Upper lobe of left lung (tissue), 6 donors: ENCODE measurements around the gene WDR45B. TPM values are rescaled to one million over a fixed set of nuclear protein-coding genes. Genes with fewer than 3 reads are reported as not detected.
A peak's percentile ranks its signal among the peaks of the same experiment; 100 is the strongest.

Experiments used
- ATAC-seq, 2 donors: fragments of 200-7000 bp; cut with Tn5 transposase; one replicate each; pipeline ENCODE4 v1.9.1; 2022; ENCODE audit warnings: mild to moderate bottlenecking in 2 of 2, moderate library complexity in 2 of 2; ENCODE audit not compliant: low FRiP score in 2 of 2
- DNase-seq, 2 donors: peaks; one replicate each; pipeline ENCODE4 v3.0.0-alpha.2; 2019 to 2020
- H3K27ac ChIP-seq, 4 donors: fragments of 200-600 bp; sonication (generic); one replicate each; pipeline ENCODE4 v1.5.1; 2016 to 2019
- H3K27me3 ChIP-seq, 4 donors: fragments of 200-600 bp; sonication (generic); one replicate each; pipeline ENCODE4 v1.5.1; 2017 to 2019
- H3K36me3 ChIP-seq, 4 donors: fragments of 200-600 bp; sonication (generic); one replicate each; pipeline ENCODE4 v1.5.1; 2016 to 2019
- H3K4me1 ChIP-seq, 4 donors: fragments of 200-600 bp; sonication (generic); one replicate each; pipeline ENCODE4 v1.5.1; 2018 to 2019
- H3K4me3 ChIP-seq, 4 donors: fragments of 200-600 bp; sonication (generic); one replicate each; pipeline ENCODE4 v1.5.1; 2017 to 2019; ENCODE audit warnings: mild to moderate bottlenecking in 2 of 4, moderate library complexity in 1 of 4
- H3K9me3 ChIP-seq, 4 donors: fragments of 200-600 bp; sonication (generic); one replicate each; pipeline ENCODE4 v1.5.1; 2018 to 2019
- EP300 ChIP-seq, 4 donors: sonication (generic); formaldehyde crosslinking; IDR thresholded peaks; one replicate each; pipeline ENCODE4 v1.5.1; 2017; ENCODE audit warnings: antibody characterized with exemption in 4 of 4, control low read depth in 2 of 4
- POLR2A ChIP-seq, 4 donors: fragments of 450-650 bp; IDR thresholded peaks; one replicate each; pipeline ENCODE4 v1.5.1; 2016 to 2017; ENCODE audit warnings: antibody characterized with exemption in 4 of 4, mild to moderate bottlenecking in 2 of 4
- POLR2AphosphoS5 ChIP-seq, 2 donors: sonication (generic); formaldehyde crosslinking; IDR thresholded peaks; one replicate each; pipeline ENCODE4 v1.5.1; 2017; ENCODE audit warnings: antibody characterized with exemption in 2 of 2
- WGBS, 2 donors: methylation state at CpG; one replicate each; pipeline ENCODE4 v1.1.5; 2017 to 2018; 5-methylcytosine and 5-hydroxymethylcytosine counted together
- small RNA-seq, 4 donors: library from RNA; depleted of rRNA; stranded (forward); fragments of <200 nt; gene quantifications; one replicate each; pipeline ENCODE3, GENCODE V24; 2016
- total RNA-seq, 6 donors: library from RNA; depleted of rRNA in 4 of 6; stranded (reverse); fragments of >200 nt in 4 of 6; gene quantifications; one replicate each; pipeline versions ENCODE4 v1.1.0 to v1.2.1, GENCODE V29; 2016 to 2021
- TF ChIP-seq, protein P1 (sequence below), 6 experiments: fragments of 450-650 bp in 4 of 6; fragments of 200-600 bp in 2 of 6; sonication (generic) in 2 of 6; IDR thresholded peaks; one replicate each; pipeline ENCODE4 v1.5.1; 2016 to 2019; ENCODE audit warnings: antibody characterized with exemption in 6 of 6
- donor health status: DM: no; HTN: no; CAD: no; lungs with moderate emphysema.
- donor health status: DM: no; HTN: yes; CAD: no; lungs with severe emphysema.

Gene WDR45B
- total RNA-seq, 6 donors from 2014 or later, result 54.9 to 90.0 (median 74.3) TPM

GRCh38 chr17:82568997-82569393 lies 79.2 kb downstream of the WDR45B start:
- Histone ChIP-seq H3K4me1 (peaks cover 14 to 30% (median 26%) of the 10 kb centered on the region in 4 donors), H3K36me3 (peaks cover 5 to 90% (median 42%) of the 10 kb centered on the region in 4 donors), H3K27me3 (no peaks in the 10 kb centered on the region), H3K4me3 (no peak overlapping the region), H3K27ac (peak overlapping the region; percentile 46 to 70 (median 52)), H3K9me3 (no peaks in the 10 kb centered on the region)
- ATAC-seq (no peak), DNase-seq (no peak)
- TF ChIP-seq POLR2A (IDR thresholded peaks at IDR 0.05), result no peak
- TF ChIP-seq, protein P1, sequence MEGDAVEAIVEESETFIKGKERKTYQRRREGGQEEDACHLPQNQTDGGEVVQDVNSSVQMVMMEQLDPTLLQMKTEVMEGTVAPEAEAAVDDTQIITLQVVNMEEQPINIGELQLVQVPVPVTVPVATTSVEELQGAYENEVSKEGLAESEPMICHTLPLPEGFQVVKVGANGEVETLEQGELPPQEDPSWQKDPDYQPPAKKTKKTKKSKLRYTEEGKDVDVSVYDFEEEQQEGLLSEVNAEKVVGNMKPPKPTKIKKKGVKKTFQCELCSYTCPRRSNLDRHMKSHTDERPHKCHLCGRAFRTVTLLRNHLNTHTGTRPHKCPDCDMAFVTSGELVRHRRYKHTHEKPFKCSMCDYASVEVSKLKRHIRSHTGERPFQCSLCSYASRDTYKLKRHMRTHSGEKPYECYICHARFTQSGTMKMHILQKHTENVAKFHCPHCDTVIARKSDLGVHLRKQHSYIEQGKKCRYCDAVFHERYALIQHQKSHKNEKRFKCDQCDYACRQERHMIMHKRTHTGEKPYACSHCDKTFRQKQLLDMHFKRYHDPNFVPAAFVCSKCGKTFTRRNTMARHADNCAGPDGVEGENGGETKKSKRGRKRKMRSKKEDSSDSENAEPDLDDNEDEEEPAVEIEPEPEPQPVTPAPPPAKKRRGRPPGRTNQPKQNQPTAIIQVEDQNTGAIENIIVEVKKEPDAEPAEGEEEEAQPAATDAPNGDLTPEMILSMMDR (IDR thresholded peaks at IDR 0.05), result no peak
- TF ChIP-seq POLR2AphosphoS5 (IDR thresholded peaks at IDR 0.05), result no peak
- TF ChIP-seq EP300 (IDR thresholded peaks at IDR 0.05), result no peak
- 87% methylated on average over 10 of the region's 10 CpGs for WGBS, 2 donors

DNA sequence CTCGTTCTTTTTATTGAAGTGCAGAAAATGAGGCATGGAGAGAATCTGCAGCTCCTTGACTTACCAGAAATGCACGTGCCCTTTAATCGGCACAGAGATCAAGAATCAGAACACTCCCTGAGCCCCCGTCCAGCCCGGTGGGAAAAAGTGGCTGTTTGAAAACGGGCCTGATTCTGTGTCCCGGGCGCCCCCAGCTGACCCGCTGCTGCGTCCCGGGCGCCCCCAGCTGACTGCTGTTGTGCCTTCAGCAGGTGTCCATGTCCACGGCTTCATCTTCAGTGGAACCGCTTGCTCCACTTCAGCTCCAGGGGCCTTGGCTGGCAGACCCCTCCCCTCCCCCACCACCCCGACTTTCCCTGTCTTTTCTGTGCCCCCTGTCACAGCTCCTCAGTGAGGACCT lies 81.0 kb downstream of the WDR45B start:
- no peaks in the 10 kb centered on the region for H3K27me3 ChIP-seq
- peaks cover 14 to 41% (median 29%) of the 10 kb centered on the region in 4 donors for H3K4me1 ChIP-seq
- DNase-seq, result no peak
- no peak for ATAC-seq
- H3K27ac ChIP-seq, result peak overlapping the region in 1 of 4 donors; percentile 21
- WGBS, 2 donors, result 87 to 97% methylated on average over 7 to 15 of the region's 15 CpGs
- H3K9me3 ChIP-seq, result no peaks in the 10 kb centered on the region
- H3K4me3 ChIP-seq, result no peak overlapping the region
- TF ChIP-seq POLR2AphosphoS5 (IDR thresholded peaks at IDR 0.05) (no peak), POLR2A (IDR thresholded peaks at IDR 0.05) (no peak), EP300 (IDR thresholded peaks at IDR 0.05) (no peak)
- TF ChIP-seq, protein P1 (IDR thresholded peaks at IDR 0.05), result no peak
- H3K36me3 ChIP-seq, result peaks cover 5 to 73% (median 35%) of the 10 kb centered on the region in 4 donors

DNA sequence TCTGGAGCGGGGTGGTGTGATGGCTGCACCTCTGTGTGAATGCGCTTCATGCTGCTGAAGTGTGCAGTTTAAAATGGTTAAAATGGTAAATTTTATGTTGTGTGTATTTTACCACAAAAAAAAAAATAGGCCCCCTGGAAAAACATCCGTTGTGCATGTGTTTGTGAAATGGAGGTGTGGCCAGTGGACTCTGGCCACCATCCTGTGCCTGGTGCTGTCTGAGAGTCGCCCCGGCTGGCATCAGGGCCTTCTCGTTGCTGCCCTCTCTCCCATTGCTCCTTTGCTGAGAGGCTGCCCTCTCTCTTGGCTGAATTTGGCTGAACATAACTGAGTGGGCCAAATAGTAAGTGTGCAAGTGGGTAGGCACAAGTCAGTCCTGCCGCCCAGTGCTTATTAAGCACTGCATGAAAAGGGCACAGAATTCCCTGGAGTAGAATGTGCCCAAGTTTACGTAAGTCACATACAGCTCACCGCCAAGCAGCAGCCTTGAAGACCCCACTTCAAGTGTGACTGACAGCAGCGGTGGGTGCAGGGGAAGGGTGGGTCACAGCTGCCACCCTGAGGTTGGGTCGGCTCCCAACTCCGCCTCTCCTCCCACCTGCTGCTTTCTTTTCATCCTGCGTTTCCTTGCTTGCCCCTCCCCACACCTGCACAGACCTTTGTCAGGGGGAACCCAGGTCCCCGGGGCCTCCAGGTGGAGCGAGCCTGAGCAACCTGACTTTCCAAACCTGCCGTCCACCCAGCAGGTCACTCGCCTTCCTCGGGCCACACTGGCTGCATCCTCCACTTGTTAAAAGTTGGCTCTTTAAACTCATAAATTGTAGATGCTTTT lies 81.9 kb downstream of the WDR45B start:
- Histone ChIP-seq H3K27ac (no peak overlapping the region), H3K36me3 (peaks cover 0 to 64% (median 27%) of the 10 kb centered on the region in 4 donors), H3K4me1 (peaks cover 14 to 43% (median 29%) of the 10 kb centered on the region in 4 donors), H3K9me3 (no peaks in the 10 kb centered on the region), H3K27me3 (no peaks in the 10 kb centered on the region), H3K4me3 (no peak overlapping the region)
- TF ChIP-seq, protein P1 (IDR thresholded peaks at IDR 0.05), result no peak
- TF ChIP-seq POLR2A (IDR thresholded peaks at IDR 0.05) (no peak), EP300 (IDR thresholded peaks at IDR 0.05) (no peak), POLR2AphosphoS5 (IDR thresholded peaks at IDR 0.05) (no peak)
- DNase-seq, result no peak
- ATAC-seq, result peak in 1 of 2 donors; percentile 9
- 84 to 87% methylated on average over 16 to 18 of the region's 18 CpGs for WGBS, 2 donors

DNA sequence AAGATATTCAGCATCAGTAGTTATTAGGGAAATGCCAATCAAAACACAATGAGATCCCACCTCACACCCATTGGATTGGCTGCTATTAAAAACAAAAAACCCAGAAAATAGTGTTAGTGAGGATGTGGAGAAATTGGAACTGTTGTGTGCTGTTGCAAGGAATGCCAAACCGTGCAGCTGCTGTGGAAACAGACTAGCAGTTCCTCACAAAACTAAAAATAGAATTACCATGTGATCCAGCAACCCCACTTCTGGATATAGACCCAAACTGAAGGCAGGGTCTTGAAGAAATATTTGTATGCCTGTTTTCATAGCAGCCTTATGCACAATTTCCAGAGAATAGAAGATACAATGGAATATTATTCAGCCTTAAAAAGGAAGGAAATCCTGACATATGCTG lies 82.7 kb downstream of the WDR45B start:
- no peak overlapping the region for H3K27ac ChIP-seq
- ATAC-seq (no peak), DNase-seq (no peak)
- no peaks in the 10 kb centered on the region for H3K27me3 ChIP-seq
- peaks cover 0 to 56% (median 24%) of the 10 kb centered on the region in 4 donors for H3K36me3 ChIP-seq
- WGBS, 2 donors, result 50 to 52% methylated on average over 1 of the region's 1 CpG
- H3K9me3 ChIP-seq, result no peaks in the 10 kb centered on the region
- TF ChIP-seq EP300 (IDR thresholded peaks at IDR 0.05), result no peak
- no peak for TF ChIP-seq POLR2A (IDR thresholded peaks at IDR 0.05)
- TF ChIP-seq, protein P1 (IDR thresholded peaks at IDR 0.05), result no peak
- H3K4me1 ChIP-seq, result peaks cover 14 to 50% (median 32%) of the 10 kb centered on the region in 4 donors
- no peak overlapping the region for H3K4me3 ChIP-seq

Small RNA genes within 50 kb of the gene (small RNA-seq; reads per million reads assigned to genes)
- 0 reads per million in 4 donors for gene MIR4525

Other genes with a start within 250 kb of the WDR45B start
- 100 to 1,000 TPM in 2 of 6 donors, 10 to 100 TPM in 4; 33.7 to 250 (median 43.4) TPM for gene HEXD, start 230.1 kb downstream of the WDR45B start, total RNA-seq
- 10 to 100 TPM; 20.0 to 76.9 (median 38.2) TPM for gene OGFOD3, start 229.9 kb downstream of the WDR45B start, total RNA-seq
- 100 to 1,000 TPM in 3 of 6 donors, 10 to 100 TPM in 3; 74.9 to 193 (median 108) TPM for gene CYBC1, start 197.7 kb downstream of the WDR45B start, total RNA-seq
- 10 to 100 TPM; 28.9 to 77.8 (median 62.6) TPM for gene NARF, start 189.7 kb downstream of the WDR45B start, total RNA-seq
- 10 to 100 TPM; 50.8 to 92.7 (median 58.9) TPM for gene FOXK2, start 128.7 kb downstream of the WDR45B start, total RNA-seq
- 10 to 100 TPM in 5 of 6 donors, 1 to 10 TPM in 1; 7.8 to 23.7 (median 11.4) TPM for gene RAB40B, start 50.3 kb upstream of the WDR45B start, total RNA-seq
- gene FN3KRP, start 68.3 kb upstream of the WDR45B start, total RNA-seq, result 10 to 100 TPM; 14.7 to 94.3 (median 28.8) TPM
- gene FN3K, start 87.2 kb upstream of the WDR45B start, total RNA-seq, result 10 to 100 TPM; 10.8 to 63.9 (median 30.7) TPM
- 100 to 1,000 TPM in 3 of 6 donors, 10 to 100 TPM in 3; 71.3 to 262 (median 104) TPM for gene TBCD, start 103.6 kb upstream of the WDR45B start, total RNA-seq
- 10 to 100 TPM in 2 of 6 donors, 1 to 10 TPM in 4; 2.9 to 14.4 (median 6.9) TPM for gene ZNF750, start 191.6 kb upstream of the WDR45B start, total RNA-seq